CD4-positive, alpha-beta T cell treated with Interleukin-17A for 1 hour (primary cell): Measurements from ENCODE around the gene SNX32.
A peak's percentile ranks its signal among the peaks of the same experiment; 100 is the strongest.

ENCODE experiments used
- DNase-seq: peaks from one replicate; pipeline ENCODE4 v3.0.0-alpha.2; 2020

SNX32 gene

DNA sequence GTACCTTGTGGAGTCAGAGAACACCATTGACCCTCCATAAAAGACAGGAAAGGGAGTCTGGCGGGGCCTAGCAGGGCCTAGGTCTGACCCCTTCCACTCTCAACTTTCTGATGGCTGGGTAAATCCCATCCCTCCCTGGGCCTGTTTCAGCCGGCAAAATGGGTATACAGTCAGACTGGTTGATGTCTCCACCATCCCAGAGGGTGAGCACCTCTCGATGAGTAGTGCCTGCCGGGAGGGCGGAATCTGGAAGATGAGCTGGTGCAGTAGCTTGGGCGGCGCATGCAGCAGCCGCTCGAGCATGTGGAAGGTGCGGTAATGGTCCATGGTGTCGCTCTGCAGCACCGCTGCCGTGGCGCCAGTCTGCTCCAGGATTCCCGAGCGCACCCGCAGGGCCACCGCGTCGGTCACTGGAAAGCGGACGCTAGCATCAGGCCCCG lies 54.0 kb downstream of the SNX32 start:
- DNase-seq, result peak; percentile 32

GRCh38 chr11:65888163-65888814 lies 54.5 kb downstream of the SNX32 start, which contains the start of gene FIBP:
Gene FIBP (minus strand): TSS chr11:65888471. CDS start chr11:65888418, 53 bp downstream.
- peak; percentile 96 for DNase-seq

DNA sequence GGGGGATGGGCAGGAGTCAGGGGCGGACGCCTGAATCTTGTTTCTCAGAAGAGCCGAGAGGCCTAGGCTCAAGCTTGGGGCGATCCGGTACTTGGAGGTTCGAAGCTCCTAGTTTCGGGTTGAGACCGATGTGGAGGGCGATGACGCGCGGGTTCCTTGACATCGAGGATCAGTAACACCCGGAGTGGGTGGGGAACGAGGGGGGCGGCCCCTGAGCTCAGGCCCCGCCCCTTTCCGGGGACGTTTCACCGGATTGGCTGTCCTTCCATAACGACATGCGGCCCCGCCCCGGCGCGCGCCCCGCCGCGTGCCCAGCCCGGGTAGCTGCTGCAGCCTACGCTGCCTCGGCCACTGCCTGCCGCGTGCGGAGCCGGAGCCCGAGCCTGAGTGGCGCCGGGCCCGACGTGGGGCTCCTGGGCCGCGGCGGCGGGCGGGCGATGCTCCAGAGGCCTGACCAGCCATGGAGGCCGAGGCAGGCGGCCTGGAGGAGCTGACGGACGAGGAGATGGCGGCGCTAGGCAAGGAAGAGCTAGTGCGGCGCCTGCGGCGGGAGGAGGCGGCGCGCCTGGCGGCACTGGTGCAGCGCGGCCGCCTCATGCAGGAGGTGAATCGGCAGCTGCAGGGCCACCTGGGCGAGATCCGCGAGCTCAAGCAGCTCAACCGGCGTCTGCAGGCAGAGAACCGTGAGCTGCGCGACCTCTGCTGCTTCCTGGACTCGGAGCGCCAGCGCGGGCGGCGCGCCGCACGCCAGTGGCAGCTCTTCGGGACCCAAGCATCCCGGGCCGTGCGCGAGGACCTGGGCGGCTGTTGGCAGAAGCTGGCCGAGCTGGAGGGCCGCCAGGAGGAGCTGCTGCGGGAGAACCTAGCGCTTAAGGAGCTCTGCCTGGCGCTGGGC lies 56.8 kb downstream of the SNX32 start, which contains the start of gene CCDC85B:
TSS of gene CCDC85B (plus strand) at position 350 of the 895 bp plus-strand sequence. CDS start at position 461, 111 bp downstream.
- DNase-seq, result peak; percentile 98

DNA sequence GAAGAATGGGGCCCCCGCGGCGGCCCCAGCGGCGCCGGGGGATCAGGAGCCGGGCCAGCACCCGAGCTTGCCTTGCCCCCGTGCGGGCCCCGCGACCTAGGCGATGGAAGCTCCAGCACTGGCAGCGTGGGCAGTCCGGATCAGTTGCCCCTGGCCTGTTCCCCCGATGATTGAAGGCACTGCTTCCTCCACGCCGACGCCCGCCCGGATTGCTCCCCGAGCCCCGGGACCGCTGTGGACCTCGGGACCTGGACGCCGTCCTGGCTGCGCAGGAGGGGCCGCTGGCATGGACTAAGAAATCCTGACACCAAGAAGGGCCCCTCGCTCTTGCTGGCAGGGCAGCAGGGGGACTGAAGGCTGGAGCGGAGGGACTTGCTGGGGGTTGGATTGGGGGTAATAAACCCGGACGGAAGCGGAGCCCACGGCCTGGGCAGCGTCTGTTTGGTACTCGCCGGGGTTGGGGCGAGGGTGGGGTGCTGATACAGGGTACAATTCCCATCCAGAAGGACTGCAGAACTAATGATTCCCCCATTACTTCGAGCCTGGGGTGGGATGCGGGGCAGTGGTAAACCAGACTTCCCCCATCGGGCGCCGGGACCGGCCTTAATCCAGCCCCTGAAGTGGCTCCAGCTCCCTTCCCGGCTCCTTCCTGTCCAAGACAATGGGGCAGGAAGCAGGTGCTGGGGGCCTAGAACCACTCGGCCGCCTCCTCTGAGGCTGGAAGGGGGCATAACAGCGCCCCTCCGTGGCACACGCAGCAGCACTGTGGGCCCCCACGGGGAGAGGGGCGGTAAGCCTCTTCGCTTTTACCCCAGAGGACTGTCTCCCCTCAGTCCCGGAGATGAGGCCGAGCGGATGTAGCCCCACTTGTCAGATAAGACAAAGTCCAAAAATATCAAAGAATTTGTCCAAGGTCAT lies 57.7 kb downstream of the SNX32 start:
- peak; percentile 44 for DNase-seq

DNA sequence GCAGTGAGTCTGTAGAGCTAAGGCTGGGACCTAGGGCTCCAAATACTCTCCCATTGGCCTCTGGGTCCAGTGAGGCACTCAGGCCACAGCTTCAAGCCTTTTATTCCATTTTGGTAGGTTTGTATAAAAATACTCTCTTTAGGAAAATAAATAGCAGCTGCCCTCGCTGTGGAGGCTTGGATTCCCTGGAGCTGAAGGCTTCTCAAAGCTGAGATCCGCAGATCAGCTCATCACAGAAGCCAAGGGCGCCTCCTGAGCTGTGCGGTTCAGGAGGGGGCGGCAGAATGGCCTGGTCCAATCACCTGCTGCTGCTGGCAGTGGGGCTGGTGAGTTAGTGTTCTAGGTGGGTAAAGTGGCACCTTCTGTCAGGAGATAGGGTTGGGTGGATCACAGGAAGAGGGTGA lies 58.4 kb downstream of the SNX32 start:
- peak; percentile 49 for DNase-seq

DNA sequence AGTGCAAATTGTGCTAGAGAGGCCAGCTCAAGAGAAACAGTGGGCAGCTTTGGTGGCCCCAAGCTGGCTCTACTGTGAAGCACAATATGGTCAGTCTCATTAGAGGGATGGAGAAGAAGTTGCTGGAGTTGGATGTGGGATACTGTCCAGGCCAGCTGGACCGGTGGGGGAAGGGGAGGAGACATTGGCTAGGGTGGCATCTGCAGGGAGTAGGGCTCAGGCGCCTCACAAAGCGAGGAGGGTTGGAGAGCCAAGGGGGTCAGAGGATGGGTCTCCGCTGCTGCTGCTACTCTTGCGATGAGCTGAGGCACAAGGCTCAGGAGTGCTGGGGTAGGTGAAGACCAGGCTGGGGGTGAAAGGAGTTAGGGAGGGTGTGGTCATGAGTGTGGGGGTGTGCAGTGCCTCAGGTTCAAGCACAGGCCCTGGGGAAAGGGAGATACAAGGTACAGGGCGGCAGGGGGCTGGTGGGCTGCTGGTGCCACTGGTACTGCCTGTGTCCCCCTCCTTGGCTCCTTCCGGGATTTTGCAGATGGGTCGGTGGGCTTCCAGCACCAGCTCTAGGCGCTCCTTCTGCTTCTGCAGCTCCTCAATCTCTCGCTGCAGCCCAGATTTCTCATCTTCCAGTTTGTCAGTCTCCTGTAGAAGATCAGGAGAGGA lies 59.0 kb downstream of the SNX32 start:
- DNase-seq, result no peak

DNA sequence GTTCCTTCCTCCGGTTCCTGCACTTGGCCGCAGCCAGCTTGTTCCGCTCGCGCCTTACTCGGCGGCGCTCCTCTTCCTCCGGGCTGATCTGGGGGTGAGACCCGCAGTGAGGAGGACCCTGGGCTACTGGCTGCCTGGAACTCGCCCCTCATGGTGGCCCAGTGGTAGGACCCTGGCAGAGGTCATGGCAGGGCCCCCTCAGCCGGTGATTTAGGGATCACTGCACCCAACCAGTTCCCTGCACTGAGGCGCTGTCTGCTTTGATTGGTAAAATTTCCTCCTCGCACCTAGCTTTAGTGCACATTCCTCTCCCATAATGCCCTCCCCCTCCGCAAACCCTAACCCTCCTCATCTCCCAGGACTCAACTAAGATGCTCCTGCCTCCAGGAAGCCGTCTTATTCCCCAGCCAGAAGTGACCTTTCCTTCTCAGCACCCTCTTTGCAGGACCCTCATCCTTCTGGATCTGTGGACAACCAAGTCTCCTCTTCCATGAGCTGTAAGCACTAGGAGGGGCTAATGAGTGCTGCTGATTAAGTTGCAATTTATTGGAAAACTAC lies 60.4 kb downstream of the SNX32 start:
- peak; percentile 54 for DNase-seq

- no peak for DNase-seq
These were observed 61.8 kb downstream of the SNX32 start for GRCh38 chr11:65895482-65895981.

DNA sequence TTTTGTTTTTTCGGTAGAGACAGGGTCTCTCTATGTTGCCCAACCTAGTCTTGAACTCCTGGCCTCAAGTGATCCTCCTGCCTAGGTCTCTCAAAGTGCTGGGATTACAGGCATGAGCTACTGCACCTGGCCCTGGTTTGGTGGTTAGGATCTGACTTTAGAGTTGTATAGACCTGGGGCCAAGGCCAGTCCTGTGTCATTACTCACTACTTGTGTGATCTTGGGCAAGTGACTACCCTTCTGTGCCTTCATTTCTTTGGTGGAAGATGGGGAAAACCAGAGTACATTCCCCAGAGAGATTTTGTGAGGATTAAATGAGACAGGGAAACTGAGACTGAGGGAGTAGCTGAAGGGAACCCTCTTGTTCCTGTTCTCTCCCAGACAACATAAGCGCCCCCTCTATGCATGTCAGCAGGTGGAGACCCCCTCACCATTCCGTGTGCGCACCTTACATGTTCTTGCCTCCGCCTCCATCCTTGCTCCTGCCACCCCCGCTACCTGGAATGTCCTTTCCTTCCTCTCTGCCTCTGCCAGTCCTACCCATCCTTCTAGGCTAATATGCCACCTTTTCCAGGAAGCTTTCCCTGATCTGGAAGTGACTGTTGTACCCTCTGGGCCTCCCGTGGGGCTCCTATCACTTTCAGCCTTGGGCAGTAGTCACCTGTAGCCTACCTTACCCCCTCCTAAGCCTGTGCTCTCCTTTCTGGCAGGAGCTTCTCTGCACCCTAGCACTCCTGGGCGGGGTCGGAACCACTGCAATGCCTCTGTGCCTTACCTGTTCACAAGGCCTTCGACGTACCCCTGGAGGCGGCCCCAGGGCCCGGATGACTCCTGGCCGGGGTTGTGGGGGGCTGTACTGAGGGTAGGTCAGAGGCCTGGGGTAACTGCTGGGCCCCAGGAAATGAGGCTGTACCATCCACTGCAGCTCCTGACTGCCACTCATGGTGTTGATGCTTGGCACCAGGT lies 62.6 kb downstream of the SNX32 start:
- no peak for DNase-seq

DNA sequence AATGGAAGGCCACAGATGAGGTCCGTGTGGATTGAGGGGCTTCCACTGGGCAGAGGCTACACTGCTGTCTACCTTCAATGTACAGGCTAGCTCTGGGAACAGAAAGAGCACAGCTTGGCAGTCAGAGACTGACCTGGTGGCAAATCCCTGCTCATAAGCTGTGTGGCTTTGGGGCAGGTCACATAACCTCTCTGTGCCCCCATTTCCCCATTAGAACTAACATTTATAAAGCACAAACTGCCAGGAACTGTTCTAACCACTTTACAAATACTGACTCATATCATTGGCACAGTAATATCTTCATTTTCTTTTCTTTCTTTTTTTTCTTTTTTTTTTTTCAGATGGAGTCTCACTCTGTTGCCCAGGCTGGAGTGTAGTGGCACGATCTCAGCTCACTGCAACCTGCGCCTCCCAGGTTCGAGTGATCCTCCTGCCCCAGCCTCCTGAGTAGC lies 63.3 kb downstream of the SNX32 start:
- no peak for DNase-seq

DNA sequence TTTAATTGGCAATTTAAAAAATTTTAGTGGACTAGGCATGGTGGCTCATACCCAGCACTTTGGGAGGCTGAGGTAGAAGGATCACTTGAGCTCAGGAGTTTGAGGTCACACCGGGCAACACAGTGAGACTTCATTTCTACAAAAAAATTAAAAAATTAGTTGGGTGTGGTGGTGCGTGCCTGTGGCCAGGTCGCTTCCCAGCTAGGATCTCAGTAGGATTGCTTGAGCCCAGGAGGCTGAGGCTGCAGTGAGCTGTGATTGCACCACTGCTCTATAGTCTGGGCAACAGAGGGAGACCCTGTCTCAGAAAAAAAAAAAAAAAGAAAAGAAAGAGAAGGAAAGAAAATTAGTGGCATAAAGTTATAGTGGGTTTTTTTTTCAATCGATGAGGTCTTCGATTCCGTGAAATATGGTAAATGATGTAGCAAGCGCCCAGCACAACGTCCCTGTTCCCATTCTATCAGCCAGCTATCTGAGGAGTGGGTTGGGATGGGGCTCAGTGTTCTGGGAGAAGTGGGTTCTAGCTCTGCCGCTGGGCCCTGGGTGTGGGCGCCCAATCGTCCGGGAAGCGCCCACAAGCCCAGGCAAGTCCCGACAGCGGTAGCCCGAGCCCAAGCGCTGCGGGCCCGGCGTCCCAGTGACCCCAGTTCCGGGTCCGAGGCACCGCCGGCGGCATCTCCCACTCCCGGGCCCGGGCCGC lies 65.0 kb downstream of the SNX32 start:
- DNase-seq, result no peak

DNA sequence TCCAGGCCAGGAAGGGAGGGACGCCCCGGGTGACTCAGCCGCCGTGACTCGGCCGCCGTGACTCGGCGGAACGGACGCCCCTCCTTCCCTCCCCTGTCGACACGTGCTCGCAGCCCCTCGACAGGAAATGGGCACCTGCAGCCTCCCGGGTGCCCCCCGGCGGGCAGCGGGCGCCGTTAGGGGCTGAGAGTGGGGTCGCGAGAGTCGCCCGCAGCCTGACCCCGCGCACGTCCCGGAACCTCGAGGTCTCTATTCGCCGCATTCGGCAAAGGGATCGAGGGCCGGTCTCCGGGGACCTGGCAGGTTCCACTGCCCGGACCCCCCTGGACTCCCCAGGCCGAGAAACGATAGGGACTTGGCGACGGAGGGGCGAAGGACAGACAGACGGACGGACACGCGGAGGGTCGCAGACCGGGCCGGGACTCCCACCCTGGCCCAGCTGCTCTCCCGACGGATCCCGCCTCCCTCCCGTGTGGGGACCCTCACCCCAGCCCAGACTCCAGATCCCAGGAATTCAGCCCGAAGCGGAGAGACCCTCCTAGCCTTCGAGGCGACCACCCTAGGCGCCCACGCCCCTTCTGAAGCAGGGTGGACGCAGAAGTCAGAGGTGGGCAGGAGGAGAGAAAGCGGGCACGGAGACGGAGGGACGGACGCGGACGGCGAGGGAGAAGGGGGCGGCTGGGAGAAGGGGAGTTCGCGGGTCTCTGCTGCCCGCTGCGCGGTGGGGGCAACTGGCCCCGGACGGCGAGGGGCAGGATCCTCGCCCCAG lies 65.8 kb downstream of the SNX32 start:
- peak; percentile 59 for DNase-seq

DNA sequence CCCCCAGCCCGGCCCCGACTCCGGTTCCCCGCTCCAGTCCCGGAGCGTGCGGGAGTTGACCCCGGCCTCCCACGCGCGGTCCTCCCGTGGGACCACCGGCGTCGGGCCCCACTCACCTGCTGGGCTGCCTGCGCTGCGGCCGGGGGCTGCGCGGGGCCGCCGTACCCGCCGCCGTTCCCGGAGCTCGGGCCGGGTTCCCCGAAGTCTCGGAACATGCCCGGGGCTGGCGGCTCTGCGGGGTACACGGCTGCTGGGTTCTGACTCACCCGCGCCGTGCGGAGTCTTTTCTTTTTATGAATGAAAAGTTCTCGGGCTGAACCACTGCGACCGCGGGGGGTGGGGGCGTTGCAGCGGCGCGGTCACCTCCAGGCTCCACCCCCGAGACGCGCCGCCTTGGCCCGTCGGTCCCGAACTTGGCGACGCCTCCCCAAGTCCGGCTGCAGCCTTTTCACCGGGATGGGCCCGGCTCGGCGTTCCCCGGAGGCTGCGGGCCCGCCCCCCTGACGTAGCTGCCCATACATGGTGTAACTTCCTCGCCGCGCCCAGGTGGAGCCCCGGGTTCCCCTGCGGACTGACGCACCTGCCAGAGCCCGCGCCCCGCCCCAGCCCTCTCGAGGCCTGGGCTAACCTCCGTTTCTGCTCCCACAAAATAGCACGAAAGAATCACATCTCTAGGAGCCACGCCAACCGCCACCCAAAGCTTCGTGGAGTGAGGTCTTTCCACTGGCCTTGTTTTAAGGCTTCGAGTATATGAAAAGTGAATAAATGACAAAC lies 66.5 kb downstream of the SNX32 start, which contains the start of gene FOSL1:
TSS of gene FOSL1 (minus strand) at position 264 of the 774 bp plus-strand sequence. CDS start at position 215, 49 bp downstream.
- peak; percentile 97 for DNase-seq

DNA sequence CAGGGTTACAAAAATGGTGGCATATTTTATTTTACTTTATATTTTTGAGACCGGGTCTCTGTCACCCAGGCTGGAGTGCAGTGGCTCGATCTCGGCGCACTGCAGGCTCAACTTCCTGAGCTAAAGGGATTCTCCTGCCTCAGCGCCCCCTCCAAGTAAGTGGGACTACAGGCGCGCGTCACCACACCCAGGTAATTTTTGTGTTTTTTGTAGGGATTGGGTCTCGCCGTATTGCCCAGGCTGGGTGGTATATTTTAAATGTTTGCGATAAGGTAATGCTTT lies 67.1 kb downstream of the SNX32 start:
- DNase-seq, result no peak

- no peak for DNase-seq
These were observed 69.3 kb downstream of the SNX32 start for GRCh38 chr11:65903068-65903481.
